Measurements from ENCODE around the gene FUOM. TPM values are rescaled to one million over a fixed set of nuclear protein-coding genes. Genes with fewer than 3 reads are reported as not detected.
A peak's percentile ranks its signal among the peaks of the same experiment; 100 is the strongest.

Gene FUOM
- total RNA-seq, 1 donor from 2014 or later, result 42.6 TPM

GRCh38 chr10:133358162-133358924 lies 524 bp upstream of the FUOM start:
- TF ChIP-seq, protein P1, sequence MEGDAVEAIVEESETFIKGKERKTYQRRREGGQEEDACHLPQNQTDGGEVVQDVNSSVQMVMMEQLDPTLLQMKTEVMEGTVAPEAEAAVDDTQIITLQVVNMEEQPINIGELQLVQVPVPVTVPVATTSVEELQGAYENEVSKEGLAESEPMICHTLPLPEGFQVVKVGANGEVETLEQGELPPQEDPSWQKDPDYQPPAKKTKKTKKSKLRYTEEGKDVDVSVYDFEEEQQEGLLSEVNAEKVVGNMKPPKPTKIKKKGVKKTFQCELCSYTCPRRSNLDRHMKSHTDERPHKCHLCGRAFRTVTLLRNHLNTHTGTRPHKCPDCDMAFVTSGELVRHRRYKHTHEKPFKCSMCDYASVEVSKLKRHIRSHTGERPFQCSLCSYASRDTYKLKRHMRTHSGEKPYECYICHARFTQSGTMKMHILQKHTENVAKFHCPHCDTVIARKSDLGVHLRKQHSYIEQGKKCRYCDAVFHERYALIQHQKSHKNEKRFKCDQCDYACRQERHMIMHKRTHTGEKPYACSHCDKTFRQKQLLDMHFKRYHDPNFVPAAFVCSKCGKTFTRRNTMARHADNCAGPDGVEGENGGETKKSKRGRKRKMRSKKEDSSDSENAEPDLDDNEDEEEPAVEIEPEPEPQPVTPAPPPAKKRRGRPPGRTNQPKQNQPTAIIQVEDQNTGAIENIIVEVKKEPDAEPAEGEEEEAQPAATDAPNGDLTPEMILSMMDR (IDR thresholded peaks at IDR 0.05; ENCODE audit: unreplicated experiment), result no peak
- peak overlapping the region; percentile 22 for H3K4me3 Mint-ChIP-seq
- no peaks in the 10 kb centered on the region for H3K27me3 Mint-ChIP-seq (ENCODE audit: low read depth)

GRCh38 chr10:133356549-133357284 lies 1.1 kb downstream of the FUOM start:
- peaks cover 5% of the 10 kb centered on the region for H3K36me3 Mint-ChIP-seq
- DNase-seq (ENCODE audit: low spot score in 2 of 2, unreplicated experiment in 2 of 2), result no peak
- no peaks in the 10 kb centered on the region for H3K27me3 Mint-ChIP-seq (ENCODE audit: low read depth)
- no peaks in the 10 kb centered on the region for H3K9me3 Mint-ChIP-seq
- TF ChIP-seq, protein P1 (IDR thresholded peaks at IDR 0.05; ENCODE audit: unreplicated experiment), result no peak
- H3K4me3 Mint-ChIP-seq, result peak overlapping the region; percentile 73
- peak overlapping the region; percentile 77 for H3K27ac Mint-ChIP-seq
- H3K4me1 Mint-ChIP-seq, result peaks cover 20% of the 10 kb centered on the region

More at GRCh38 chr10:133358162-133358924, 524 bp upstream of the FUOM start:
- peaks cover 11% of the 10 kb centered on the region for H3K36me3 Mint-ChIP-seq
- no peak overlapping the region for H3K27ac Mint-ChIP-seq
- no peaks in the 10 kb centered on the region for H3K9me3 Mint-ChIP-seq
- DNase-seq (ENCODE audit: low spot score in 2 of 2, unreplicated experiment in 2 of 2), result no peak
- H3K4me1 Mint-ChIP-seq, result peaks cover 20% of the 10 kb centered on the region

GRCh38 chr10:133355991-133356390 lies 1.8 kb downstream of the FUOM start:
- Mint-ChIP-seq H3K27ac (no peak overlapping the region), H3K36me3 (no peaks in the 10 kb centered on the region), H3K9me3 (no peaks in the 10 kb centered on the region), H3K27me3 (ENCODE audit: low read depth) (no peaks in the 10 kb centered on the region), H3K4me1 (peaks cover 20% of the 10 kb centered on the region), H3K4me3 (peak overlapping the region; percentile 60)
- TF ChIP-seq, protein P1 (IDR thresholded peaks at IDR 0.05; ENCODE audit: unreplicated experiment), result no peak
- no peak for DNase-seq (ENCODE audit: low spot score in 2 of 2, unreplicated experiment in 2 of 2)

GRCh38 chr10:133355266-133355665 lies 2.6 kb downstream of the FUOM start:
- Mint-ChIP-seq H3K27ac (no peak overlapping the region), H3K9me3 (no peaks in the 10 kb centered on the region), H3K4me1 (peaks cover 17% of the 10 kb centered on the region), H3K27me3 (ENCODE audit: low read depth) (no peaks in the 10 kb centered on the region), H3K4me3 (no peak overlapping the region), H3K36me3 (no peaks in the 10 kb centered on the region)
- TF ChIP-seq, protein P1 (IDR thresholded peaks at IDR 0.05; ENCODE audit: unreplicated experiment), result no peak
- no peak for DNase-seq (ENCODE audit: low spot score in 2 of 2, unreplicated experiment in 2 of 2)

DNA sequence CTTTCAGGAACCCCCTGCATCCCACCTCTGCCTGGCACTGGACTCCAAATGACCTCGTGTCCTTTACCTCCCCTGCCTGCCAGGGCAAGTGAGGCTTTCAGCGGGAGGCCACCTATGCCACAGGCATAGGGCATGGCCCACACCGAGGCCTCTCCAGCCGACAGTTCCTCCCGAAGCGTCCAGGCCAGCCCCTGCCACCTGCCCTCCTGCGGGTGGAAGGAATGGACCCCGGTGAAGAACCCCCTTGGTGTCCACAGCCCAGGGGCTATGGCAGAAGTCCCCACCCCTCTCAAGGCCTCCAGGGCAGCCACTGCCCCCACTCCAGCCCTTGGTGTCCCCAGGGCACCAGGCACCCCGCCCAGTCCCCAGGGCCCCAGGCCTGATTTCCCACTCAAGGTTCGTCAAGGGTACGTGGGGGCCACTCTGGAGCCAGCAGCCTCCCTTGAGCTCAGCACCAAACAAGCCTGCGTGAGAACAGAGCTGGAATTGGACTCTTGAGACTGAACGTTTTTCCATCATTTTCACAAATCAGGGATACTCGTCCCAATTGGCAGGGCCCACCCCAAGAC lies 3.1 kb downstream of the FUOM start:
- no peaks in the 10 kb centered on the region for H3K9me3 Mint-ChIP-seq
- no peaks in the 10 kb centered on the region for H3K27me3 Mint-ChIP-seq (ENCODE audit: low read depth)
- TF ChIP-seq, protein P1 (IDR thresholded peaks at IDR 0.05; ENCODE audit: unreplicated experiment), result no peak
- peaks cover 12% of the 10 kb centered on the region for H3K4me1 Mint-ChIP-seq
- H3K27ac Mint-ChIP-seq, result no peak overlapping the region
- DNase-seq (ENCODE audit: low spot score in 2 of 2, unreplicated experiment in 2 of 2), result no peak
- H3K4me3 Mint-ChIP-seq, result no peak overlapping the region
- H3K36me3 Mint-ChIP-seq, result no peaks in the 10 kb centered on the region

Measured in mesothelial cell of epicardium (in vitro differentiated cells).